Measurements from ENCODE around the gene EHMT2.
"Not testable (repeated sequence)": the region's sequence is repeated elsewhere in the genome, so short reads cannot be mapped to it uniquely, and the experiment has no call there.

The EHMT2 gene

DNA sequence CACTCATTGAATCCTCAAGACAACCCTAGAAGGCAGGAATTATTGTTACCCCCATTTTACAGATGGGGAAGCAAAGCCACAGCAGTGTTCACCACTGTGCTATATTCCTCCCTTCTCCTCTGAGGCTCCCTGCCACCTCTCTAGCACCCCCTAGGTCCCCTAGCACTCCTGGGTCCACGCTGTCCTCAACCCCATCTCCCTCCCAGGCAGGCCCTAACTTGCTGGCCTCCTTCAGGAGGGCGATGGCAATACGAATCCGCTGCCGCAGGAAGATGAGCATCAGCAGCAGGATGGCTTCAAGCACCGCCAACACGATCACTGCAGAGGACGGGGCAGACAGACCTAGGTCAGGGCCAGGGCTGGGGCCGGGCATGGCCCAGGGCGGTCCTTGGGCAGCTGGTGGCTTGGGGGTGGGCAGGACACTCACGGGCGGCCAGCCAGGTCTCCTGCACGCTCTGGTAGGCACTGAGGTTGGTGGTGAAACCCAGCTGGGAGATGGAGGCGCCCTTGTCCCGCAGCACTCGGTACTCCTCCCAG is 27.0 kb downstream of the EHMT2 start:
- DNase-seq (ENCODE audit: low read depth, low spot score): no peak

DNA sequence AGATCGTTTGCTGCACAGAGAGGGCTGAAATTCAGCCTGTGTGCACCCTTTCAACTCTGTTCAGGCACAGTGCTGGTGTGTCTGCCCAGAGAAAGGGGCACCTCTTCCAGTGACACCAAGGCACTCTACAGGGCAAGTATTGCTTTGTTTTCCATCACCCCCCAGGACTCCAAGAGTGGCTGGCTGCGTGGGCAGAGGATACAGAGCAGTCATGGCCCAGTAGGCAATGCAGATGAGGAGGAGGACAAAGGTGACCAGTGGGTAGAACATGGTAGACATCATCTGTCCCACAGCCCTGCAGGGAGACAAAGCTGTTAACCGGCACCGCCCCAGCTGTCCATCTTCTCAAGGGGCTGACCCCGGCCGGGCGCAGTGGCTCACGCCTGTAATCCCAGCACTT is 28.2 kb downstream of the EHMT2 start:
- DNase-seq (ENCODE audit: low read depth, low spot score): no peak

DNA sequence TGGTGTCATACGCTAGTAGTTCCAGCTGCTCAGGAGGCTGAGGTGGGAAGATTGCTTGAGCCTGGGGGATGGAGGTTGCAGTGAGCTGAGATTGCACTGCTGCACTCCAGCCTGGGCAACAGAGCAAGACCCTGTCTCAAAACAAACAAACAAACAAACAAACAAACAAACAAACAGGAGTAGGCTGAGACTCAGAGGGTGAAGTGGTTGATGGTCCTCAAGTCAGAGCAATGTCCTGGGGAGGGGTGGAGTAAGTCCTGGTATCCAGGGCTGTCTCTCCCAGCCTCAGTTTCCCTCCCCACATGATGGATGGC is 28.9 kb downstream of the EHMT2 start:
- DNase-seq (ENCODE audit: low read depth, low spot score): not testable (repeated sequence)

DNA sequence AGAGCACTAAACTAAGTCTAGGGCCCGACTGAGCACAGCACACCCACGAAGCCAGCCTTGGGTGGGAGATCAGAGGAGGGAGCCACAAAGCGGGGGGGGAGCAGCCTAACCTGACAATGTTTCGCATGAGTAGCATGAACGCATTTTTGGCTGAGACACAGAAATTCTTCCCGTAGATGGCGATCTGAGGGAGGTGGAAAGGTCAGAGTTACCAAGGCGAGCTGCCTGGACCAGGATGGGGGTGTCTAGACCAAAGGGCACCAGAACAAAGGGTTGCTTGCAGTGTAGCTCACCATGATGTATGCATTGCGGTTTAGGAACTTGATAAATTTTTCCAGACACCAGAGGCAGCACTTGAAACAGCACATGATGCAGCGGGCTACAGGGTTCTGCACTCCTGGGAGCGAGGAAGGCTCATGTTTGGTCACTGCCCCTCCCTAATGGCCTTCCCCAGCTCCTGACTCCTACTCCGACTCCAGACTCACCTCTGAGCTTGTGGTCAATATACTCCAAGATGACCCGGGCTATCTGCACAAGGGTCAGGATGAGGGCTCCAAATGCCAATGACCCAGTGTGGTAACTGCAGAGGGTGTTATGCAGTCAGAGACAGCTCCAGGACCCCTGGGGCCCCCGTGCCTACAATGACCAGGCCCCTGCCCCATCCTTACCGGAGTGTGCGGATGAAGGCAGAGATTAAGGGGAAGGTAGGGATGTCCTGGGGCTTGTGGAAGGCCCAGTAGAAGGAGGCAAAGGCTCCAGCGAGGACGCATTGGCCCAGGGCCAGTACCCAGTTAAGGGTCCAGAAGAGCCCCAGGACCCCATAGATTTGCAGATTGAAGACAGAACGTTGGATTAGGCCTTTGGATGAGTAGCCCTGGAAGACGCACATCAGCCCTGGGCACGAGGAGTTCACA is 32.0 kb downstream of the EHMT2 start:
- DNase-seq (ENCODE audit: low read depth, low spot score): no peak

DNA sequence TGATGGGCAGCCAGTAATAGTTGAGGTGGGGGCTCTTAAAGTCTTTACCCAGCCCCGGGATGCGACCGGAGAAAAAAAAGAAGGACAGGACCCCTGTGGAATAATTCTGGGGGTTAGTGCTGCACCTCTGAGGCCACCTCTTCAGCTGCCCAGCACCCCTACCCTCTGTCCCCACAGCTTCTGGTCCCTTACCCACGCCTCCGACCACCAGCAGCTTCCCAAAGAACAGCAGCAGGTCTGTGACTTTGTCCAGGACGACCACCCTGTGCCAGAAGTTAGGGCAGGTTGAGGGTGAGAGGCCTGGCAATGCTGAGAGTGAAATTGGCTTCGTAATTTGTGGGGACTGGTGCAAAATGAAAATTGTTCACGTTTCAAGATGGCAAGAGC is 32.7 kb downstream of the EHMT2 start:
- DNase-seq (ENCODE audit: low read depth, low spot score): no peak

DNA sequence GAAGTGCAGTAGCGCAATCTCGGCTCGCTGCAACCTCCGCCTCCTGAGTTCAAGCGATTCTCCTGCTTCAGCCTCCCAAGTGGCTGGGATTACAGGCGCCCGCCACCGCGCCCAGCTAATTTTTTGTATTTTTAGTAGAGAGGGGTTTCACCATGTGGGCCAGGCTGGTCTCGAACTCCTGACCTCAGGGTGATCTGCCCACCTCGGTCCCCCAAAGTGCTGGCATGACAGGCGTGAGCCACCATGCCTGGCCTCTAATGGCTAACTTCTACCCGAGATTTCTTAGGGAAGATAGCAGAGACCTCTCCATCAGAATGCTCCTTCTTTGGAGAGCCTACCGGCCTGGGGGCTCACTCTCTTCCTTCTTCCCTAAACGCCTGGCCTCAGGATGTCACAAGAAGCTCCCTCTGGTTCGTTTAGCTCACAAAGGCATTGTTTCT is 33.4 kb downstream of the EHMT2 start:
- not testable (repeated sequence) for DNase-seq (ENCODE audit: low read depth, low spot score)

DNA sequence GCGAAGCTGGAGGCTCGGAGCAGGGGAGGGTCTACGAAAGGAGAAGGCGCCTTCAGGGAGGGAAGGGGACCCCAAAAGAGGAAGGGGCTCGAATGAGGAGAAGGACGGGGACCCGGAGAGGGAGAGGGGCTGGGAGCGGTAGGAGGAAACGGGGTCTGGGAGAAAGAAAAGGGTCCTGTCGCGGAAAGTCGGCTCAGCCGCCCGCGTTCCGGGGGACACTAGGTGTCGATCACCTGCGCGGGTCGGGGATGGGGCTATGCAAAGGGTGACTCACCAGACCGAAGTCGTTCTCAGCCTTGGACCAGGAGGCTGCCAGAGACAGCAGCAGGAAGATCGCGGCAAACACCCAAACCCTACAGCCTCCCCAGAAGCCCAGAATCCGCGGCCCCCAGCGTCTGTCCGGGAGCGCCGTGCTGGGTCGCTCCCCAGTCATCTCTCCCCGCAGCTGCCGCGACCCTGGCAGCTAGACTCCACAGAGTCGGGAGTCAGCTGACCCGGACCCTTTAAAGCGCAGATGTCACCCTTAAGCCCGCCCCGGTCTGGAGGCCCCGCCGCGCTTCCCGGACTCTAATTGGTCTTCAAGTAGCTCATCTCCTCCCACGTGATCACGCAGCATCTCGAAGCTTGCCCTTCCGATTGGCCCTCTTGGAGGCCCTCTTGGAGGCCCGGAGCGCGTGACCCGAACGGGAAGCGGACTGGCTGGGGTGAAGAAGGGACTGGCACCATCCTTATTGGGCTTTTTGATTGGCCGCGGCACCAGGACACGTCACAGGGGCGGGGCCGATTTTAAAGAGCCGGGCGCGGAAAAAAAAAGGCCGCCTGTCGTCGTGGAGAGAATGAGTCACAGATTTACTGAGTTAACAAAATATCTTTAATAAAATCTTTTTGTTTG is 34.9 kb downstream of the EHMT2 start, which contains the start of gene NEU1:
Gene NEU1, minus strand, starts transcription at position 478 of the 892 bp plus-strand sequence. Its CDS starts 45 bp downstream, at position 433.
- peak; percentile 100 for DNase-seq (ENCODE audit: low read depth, low spot score)

DNA sequence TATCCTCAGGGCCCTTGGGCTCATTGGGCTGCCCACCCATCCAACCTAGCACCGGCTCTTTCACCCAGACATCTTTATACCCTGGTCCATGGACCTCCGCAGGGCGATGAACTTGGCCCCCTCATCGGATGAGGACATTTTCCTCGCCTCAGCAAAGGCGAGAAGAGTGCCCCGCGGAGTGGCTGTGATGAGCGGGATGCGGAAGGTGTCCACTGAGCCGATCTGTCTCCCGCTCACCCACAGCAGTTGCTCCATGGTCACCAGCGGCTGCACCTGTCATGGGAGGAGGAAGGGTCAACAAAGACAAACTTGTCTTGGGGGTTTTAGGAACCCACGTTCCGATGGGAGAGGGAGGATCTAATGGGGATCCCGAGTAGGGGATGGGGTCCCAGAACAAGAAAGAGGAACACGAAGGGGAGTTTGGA is 35.6 kb downstream of the EHMT2 start:
- DNase-seq (ENCODE audit: low read depth, low spot score): no peak

DNA sequence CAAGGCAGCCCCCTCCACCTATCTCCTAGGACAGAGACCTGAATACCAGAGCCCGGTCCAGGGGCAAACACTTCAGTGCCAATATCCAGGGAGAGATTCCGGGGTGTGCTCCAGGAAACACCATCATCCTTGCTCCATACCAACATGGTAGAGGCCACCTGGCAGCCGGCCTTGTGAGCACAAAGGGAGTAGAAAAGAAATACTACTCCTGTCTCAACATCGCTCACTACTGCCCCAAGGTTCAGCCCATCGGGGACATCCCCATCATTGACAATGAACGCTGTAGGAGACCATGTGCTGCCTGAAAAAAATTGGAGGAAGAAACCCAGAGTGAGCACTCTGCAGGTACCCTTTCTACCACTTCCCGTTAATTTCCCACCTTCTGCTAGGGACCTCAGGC is 36.3 kb downstream of the EHMT2 start:
- no peak for DNase-seq (ENCODE audit: low read depth, low spot score)

DNA sequence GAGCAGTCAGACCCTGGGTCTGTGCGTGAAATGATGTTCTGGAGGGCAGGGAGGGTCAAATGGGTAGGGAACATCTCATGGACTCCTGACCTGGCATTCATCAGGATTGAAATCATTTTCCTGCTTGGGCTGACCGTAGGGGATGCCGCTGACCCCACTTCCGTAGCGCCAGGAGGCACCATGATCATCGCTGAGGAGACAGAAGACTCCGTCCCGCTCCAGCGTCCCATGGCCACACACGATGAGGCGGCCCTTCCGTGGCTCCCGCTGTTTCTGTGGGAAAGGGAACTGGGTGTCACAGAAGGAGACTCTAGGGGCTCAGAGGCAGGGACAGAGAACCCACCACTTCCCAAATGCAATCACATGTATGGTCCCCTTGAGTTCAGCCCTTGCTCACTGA is 37.1 kb downstream of the EHMT2 start:
- DNase-seq (ENCODE audit: low read depth, low spot score): no peak

DNA sequence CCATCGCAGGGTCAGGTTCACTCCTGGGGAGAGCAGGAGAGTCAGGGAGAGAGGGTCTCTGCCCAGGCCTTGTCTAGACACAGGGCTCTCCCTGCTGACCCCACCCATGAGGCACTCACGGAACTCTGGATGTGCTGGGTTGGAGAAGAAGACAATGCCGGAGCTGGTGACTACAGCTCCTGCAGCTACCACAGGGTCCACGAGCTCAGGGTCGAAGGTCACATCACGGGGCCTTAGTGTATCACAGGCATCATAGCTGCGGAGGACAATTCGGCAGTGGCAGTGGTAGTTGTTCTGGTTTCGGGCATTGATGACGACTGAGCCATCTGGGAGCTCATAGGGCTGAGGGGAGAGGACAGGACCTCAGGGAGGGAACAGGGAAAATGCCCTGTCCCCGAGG is 37.6 kb downstream of the EHMT2 start:
- no peak for DNase-seq (ENCODE audit: low read depth, low spot score)

DNA sequence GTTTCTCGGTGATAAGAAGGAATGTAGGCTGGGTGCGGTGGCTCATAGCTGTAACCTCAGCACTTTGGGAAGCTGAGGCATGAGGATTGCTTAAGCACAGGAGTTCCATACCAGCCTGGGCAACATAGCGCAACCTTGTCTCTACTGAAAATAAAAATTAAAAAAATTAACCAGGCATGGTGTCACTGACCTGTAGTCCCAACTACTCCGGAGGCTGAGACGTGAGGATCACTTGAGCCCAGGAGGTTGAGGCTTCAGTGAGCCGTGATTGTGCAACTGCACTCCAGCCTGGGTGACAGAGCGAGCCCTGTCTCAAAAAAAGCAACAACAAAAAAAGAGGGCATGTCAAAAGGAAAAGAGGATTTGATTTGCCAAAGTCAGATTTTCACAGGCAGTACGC is 38.8 kb downstream of the EHMT2 start:
- DNase-seq (ENCODE audit: low read depth, low spot score): no peak

DNA sequence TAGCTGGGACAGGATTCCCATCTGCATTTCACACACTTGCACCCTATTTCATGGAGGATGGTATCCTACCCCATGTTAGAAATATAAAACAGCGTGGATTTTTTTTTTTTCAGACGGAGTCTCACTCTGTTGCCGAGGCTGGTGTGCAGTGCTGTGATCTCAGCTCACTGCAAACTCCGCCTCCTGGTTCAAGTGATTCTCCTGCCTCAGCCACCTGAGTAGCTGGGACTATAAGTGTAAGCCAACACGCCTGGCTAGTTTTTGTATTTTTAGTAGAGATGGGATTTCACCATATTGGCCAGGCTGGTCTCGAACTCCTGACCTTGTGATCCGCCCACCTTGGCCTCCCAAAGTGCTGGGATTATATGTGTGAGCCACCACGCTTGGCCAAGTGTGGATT is 39.7 kb downstream of the EHMT2 start:
- not testable (repeated sequence) for DNase-seq (ENCODE audit: low read depth, low spot score)

DNA sequence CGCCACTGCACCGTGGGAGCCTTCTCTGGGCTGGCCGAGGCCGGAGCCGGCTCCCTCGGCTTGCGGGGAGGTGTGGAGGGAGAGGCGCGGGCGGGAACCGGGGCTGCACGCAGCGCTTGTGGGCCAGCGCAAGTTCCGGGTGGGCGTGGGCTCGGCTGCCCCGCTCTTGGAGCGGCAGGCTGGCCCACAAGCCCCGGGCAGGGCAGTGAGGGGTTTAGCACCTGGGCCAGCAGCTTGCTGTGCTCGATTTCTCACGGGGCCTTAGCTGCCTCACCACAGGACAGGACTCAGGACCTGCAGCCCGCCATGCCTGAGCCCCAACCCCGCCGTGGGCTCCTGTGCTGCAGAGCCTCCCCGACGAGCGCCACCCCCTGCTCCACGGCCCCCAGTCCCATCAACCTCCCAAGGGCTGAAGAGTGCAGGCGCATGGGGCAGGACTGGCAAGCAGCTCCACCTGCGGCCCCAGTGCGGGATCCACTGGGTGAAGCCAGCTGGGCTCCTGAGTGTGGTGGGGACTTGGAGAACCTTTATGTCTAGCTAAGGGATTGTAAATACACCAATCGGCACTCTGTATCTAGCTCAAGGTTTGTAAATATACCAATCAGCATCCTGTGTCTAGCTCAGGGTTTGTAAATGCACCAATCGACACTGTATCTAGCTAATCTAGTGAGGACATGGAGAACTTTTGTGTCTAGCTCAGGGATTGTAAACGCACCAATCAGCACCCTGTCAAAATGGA is 45.3 kb downstream of the EHMT2 start:
- DNase-seq (ENCODE audit: low read depth, low spot score): not testable (repeated sequence)

DNA sequence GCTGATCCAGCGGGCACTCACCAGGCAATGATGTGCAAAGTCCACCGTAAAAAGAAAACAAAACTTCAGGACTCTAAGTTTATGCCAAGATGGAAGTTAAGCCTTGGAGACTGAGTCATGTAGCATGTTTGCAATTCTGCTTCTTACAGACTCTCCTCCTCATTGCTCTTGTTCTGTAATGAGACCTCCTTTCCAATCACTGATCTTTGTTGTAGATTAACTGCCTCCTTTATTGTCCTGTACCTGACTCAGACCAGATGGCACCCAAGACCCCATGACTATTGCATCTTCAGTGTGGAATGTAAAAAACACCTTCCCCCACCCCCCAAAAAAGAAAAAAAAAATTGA is 46.0 kb downstream of the EHMT2 start:
- DNase-seq (ENCODE audit: low read depth, low spot score): no peak

DNA sequence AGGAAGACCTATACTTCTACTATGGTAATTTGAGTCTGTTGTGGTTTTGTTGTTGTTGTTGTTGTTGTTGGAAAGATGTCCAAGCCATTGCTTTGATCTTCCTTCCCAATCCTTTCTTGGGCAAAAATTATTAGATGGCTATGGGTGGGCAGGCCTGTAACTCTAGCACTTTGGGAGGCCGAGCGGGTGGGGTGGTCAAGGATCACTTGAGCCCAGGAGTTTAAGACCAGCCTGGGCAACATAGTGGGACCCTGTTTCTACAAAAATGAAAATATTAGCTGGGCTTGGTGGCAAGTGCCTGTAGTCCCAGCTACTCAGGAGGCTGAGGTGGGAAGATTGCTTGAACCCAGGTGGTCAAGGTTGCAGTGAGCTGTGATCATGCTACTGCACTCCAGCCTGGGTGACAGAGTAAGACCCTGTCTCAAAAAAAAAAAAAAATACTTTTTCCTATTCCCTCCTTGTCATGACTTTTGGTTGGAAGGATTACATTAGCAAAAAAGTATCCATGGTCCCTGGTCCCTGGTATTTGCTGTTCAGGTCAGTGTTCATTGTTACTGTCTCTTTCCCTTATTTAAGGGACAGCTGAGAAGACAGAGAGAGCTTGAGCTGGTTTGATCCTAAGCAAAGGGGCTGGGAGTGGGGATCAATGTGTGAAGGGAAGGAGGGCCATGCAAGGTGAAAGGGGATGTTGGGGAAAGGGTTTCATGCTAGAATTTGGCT is 46.6 kb downstream of the EHMT2 start:
- no peak for DNase-seq (ENCODE audit: low read depth, low spot score)

DNA sequence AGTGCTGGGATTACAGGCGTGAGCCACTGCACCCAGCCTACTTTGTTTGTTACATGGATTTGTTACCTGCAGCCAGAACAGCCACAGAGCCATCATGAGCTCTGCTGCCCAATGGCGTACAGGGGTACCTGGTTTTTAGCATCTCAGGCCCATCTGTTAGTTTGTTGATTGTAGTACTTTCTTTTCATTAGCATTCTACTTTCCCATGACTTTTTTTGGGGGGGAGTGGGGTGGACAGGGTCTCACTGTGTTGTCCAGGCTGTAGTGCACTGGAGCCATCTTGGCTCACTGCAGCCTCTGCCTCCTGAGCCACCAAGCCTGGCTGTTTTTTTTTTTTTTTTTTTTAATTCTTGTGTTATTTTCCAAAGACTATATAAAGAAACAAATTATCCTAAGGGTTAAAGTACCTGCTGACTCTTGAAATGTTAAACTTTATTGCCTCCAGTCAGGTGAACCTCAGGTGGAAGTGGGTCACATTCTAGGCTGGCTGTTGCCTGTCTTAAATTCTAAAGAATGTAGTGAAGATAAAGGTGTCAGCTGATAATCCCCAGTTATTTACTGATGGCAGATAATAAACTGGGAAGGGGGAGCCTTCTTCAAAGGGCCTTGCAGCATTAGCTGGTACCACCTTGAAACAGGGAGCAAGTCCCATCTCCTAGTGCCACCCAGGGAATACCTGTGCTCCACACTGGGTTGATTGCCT is 50.1 kb downstream of the EHMT2 start:
- DNase-seq (ENCODE audit: low read depth, low spot score): no peak

DNA sequence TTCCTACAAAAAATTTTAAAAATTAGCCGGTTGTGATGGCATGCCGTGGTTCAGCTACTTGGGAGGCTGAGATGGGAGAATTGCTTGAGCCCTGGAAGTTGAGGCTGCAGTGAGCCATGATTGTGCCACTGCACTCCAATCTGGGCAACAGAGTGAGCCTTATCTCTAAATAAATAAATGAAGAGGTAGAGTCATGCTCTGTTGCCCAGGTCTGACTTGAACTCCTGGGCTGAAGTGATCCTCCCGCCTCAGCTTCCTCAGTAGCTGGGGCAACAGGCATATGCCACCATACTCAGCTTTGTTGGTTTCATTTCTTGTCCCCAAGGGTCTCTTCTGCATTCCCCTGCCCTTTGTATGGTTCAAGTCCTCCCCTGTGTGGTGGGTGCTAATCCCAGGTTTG is 53.0 kb downstream of the EHMT2 start:
- no peak for DNase-seq (ENCODE audit: low read depth, low spot score)

DNA sequence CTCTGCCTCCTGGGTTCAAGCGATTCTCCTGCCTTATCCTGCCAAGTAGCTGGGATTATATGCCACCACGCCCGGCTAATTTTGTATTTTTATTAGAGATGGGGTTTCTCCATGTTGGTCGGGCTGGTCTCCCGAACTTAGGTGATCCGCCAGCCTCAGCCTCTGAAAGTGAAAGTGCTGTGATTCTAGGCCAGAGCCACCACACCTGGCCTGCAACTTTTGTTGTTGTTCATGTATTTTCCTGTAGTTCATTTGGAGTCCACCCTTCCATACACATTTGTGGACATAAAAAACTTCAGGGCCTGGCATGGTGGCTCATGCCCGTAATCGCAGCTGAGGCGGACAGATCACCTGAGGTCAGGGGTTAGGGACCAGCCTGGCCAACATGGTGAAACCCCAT is 55.4 kb downstream of the EHMT2 start:
- DNase-seq (ENCODE audit: low read depth, low spot score): no peak

DNA sequence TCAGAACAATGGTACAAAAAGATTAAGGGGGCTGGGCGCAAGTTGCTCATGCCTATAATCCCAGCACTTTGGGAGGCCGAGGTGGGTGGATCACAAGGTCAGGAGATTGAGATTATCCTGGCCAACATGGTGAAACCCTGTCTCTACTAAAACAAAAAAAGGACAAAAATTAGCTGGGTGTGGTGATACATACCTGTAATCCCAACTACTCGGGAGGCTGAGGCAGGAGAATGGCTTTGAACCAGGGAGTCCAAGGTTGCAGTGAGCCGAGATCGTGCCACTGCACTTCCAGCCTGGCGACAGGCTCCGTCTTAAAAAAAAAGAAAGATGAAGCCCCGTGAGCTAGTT is 57.7 kb downstream of the EHMT2 start:
- not testable (repeated sequence) for DNase-seq (ENCODE audit: low read depth, low spot score)

DNA sequence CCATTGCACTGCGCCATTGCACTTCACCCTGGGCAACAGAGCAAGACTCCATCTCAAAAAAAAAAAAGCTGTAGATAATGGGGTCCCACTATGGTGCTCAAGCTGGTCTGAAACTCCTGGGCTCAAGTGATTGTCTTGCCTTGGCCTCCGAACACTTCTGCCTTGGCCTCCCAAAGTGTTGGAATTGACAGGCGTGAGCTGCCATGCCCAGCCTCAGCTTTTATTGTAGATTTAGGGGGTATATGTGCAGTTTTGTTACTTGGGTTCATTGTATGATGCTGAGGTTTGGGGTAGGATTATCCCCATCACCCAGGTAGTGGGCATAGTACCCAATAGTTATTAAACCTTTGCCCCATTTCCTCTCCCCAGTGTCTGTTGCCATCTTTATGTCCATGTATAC is 58.5 kb downstream of the EHMT2 start:
- no peak for DNase-seq (ENCODE audit: low read depth, low spot score)

Data from iPS DF 19.7 (cell line).